ENCODE results near the gene APIP.

The APIP gene

DNA sequence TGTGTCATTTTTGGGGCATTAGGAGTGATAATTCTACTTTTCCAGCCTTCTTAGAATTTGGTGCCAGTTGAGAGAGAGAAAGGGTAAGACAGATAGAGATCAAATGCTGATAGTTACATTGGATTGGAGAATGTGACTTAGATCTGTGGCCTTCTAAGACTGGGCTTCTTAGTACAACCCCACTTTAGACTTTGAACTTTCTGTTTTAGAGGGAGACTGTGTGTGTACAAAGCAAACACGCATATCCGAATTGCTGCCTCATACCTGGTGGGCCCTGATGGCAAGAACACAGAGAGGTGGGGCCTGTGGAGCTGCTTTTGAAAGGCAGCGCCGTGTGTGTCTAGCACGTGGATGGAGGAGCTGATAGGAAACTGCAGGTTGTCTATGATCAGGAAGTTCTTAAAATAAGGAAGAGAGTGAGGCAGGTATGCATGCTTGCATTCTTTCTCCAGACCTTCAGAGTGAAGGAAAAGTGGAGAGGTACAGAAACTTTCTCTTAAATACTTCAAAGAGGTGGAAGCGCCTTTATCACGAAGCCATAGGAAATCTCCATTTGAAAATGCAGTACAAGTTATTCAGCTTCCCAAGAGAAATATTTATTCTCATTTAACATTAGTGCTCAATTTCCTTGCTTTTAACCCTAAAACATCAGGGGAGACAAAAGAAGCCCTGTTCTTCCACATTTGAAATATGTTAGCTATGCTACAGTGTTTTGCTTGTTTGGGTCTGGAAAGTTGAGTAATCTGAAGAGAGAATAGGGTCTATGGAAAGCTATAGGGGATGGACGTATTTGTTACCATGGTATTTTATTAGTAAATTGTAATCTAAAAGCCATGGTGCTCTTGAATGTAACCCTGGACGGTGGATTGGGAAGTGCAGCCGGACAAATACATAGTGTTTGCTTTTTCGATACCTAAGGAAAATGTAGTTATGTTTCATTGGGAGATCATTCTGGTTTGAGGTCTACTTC lies 13.9 kb upstream of the APIP start:
- Histone ChIP-seq H3K9me3 (ENCODE audit: low read depth, low read length) (no peaks in the 10 kb centered on the region), H3K9ac (ENCODE audit: insufficient read length) (no peak overlapping the region), H3K36me3 (ENCODE audit: insufficient read depth, low read length) (peaks cover 9% of the 10 kb centered on the region; the same call in 1 of the 2 replicates), H3K27ac (no peak overlapping the region), H3K4me3 (no peak overlapping the region)
- DNase-seq (ENCODE audit: low read depth, low spot score): no peak
- TF ChIP-seq EZH2 (IDR thresholded peaks at IDR 0.05) (no peak), POLR2AphosphoS5 (IDR thresholded peaks at IDR 0.05; ENCODE audit: borderline replicate concordance, low read depth, low read length) (no peak), FOXP2 (optimal IDR thresholded peaks at IDR 0.05; ENCODE audit: control extremely low read depth, extremely low read length, insufficient read depth) (no peak)

- Histone ChIP-seq H3K4me3 (no peak overlapping the region), H3K27ac (no peak overlapping the region), H3K9ac (ENCODE audit: insufficient read length) (no peak overlapping the region), H3K36me3 (ENCODE audit: insufficient read depth, low read length) (peaks cover 8% of the 10 kb centered on the region; the same call in 1 of the 2 replicates), H3K9me3 (ENCODE audit: low read depth, low read length) (no peaks in the 10 kb centered on the region)
- DNase-seq (ENCODE audit: low read depth, low spot score): no peak
- TF ChIP-seq FOXP2 (optimal IDR thresholded peaks at IDR 0.05; ENCODE audit: control extremely low read depth, extremely low read length, insufficient read depth): no peak
- TF ChIP-seq EZH2 (IDR thresholded peaks at IDR 0.05): no peak
- no peak for TF ChIP-seq POLR2AphosphoS5 (IDR thresholded peaks at IDR 0.05; ENCODE audit: borderline replicate concordance, low read depth, low read length)
Observed at GRCh38 chr11:34928960-34929680, 12.9 kb upstream of the APIP start.

GRCh38 chr11:34928268-34928959 lies 12.2 kb upstream of the APIP start:
- no peaks in the 10 kb centered on the region for H3K9me3 ChIP-seq (ENCODE audit: low read depth, low read length)
- no peak overlapping the region for H3K27ac ChIP-seq
- TF ChIP-seq EZH2 (IDR thresholded peaks at IDR 0.05) (no peak), POLR2AphosphoS5 (IDR thresholded peaks at IDR 0.05; ENCODE audit: borderline replicate concordance, low read depth, low read length) (no peak), FOXP2 (optimal IDR thresholded peaks at IDR 0.05; ENCODE audit: control extremely low read depth, extremely low read length, insufficient read depth) (no peak)
- H3K9ac ChIP-seq (ENCODE audit: insufficient read length): no peak overlapping the region
- H3K4me3 ChIP-seq: no peak overlapping the region
- DNase-seq (ENCODE audit: low read depth, low spot score): no peak
- peaks cover 6% of the 10 kb centered on the region; the same call in 1 of the 2 replicates for H3K36me3 ChIP-seq (ENCODE audit: insufficient read depth, low read length)

GRCh38 chr11:34926831-34927132 lies 10.6 kb upstream of the APIP start:
- H3K36me3 ChIP-seq (ENCODE audit: insufficient read depth, low read length): no peaks in the 10 kb centered on the region
- no peak for DNase-seq (ENCODE audit: low read depth, low spot score)
- H3K4me3 ChIP-seq: peak overlapping the region; percentile 55; the same call in 1 of the 2 replicates
- no peaks in the 10 kb centered on the region for H3K9me3 ChIP-seq (ENCODE audit: low read depth, low read length)
- H3K9ac ChIP-seq (ENCODE audit: insufficient read length): no peak overlapping the region
- H3K27ac ChIP-seq: peak overlapping the region; percentile 65
- TF ChIP-seq POLR2AphosphoS5 (IDR thresholded peaks at IDR 0.05; ENCODE audit: borderline replicate concordance, low read depth, low read length) (no peak), EZH2 (IDR thresholded peaks at IDR 0.05) (no peak), FOXP2 (optimal IDR thresholded peaks at IDR 0.05; ENCODE audit: control extremely low read depth, extremely low read length, insufficient read depth) (no peak)

DNA sequence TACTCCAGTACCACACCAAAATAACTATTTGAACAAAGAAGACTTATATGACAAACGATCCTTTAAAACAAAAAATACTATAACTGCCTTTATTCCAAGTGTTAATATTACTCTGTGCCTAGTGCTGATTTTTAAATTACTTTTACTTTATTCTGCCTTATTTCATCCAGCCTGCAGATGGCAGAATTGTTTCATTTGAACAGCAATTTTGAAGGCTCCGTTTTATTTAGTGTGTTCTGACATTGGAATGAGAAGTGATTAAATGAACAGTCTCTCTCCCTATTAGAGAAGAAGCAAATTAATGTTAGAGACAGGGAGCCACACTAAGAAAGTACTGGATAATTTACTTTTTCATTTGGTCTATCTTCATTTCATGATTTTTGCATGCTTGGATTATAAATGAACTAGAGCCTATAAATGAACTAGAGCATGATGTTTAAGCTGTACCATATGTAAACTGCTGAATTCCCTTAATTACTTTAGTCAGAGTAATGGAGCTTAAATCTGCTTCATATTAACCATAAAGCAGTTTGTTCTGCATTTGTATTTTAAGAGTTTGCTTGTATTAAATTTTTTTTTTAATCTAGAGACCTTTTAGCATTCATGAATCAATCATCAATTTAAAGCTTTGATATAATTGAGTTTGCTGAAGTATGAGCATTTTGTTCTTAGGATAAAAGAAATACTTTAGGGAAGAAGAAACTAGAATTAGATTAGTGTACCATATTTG lies 10.1 kb upstream of the APIP start:
- DNase-seq (ENCODE audit: low read depth, low spot score): peak; percentile 48
- H3K4me3 ChIP-seq: peak overlapping the region; percentile 55
- H3K27ac ChIP-seq: peak overlapping the region; percentile 65
- H3K36me3 ChIP-seq (ENCODE audit: insufficient read depth, low read length): no peaks in the 10 kb centered on the region
- TF ChIP-seq FOXP2 (optimal IDR thresholded peaks at IDR 0.05; ENCODE audit: control extremely low read depth, extremely low read length, insufficient read depth) (no peak), POLR2AphosphoS5 (IDR thresholded peaks at IDR 0.05; ENCODE audit: borderline replicate concordance, low read depth, low read length) (no peak), EZH2 (IDR thresholded peaks at IDR 0.05) (no peak)
- no peak overlapping the region for H3K9ac ChIP-seq (ENCODE audit: insufficient read length)
- no peaks in the 10 kb centered on the region for H3K9me3 ChIP-seq (ENCODE audit: low read depth, low read length)

GRCh38 chr11:34924714-34925113 lies 8.5 kb upstream of the APIP start:
- no peak for DNase-seq (ENCODE audit: low read depth, low spot score)
- Histone ChIP-seq H3K27ac (no peak overlapping the region), H3K9me3 (ENCODE audit: low read depth, low read length) (no peaks in the 10 kb centered on the region), H3K4me3 (no peak overlapping the region), H3K9ac (ENCODE audit: insufficient read length) (no peak overlapping the region), H3K36me3 (ENCODE audit: insufficient read depth, low read length) (no peaks in the 10 kb centered on the region)
- TF ChIP-seq EZH2 (IDR thresholded peaks at IDR 0.05) (no peak), FOXP2 (optimal IDR thresholded peaks at IDR 0.05; ENCODE audit: control extremely low read depth, extremely low read length, insufficient read depth) (no peak)

DNA sequence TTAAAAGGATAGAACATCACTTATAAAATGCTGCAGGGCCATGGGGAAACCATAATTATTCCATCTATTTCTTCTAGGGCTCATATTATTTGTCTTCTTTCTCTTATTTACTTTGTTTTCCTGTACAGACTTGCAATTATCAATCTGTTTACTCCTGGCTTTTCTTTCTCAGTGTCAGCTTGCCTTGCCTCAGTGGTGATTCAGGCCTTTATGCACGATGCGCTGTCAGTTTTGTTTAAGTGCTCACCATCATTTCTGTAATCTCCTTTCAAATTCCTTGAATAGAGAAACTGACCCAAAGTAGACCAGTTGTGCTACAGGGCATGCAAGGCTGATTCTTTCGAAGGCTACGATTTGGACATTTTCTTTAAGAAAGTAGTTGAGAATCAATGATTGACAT lies 5.0 kb upstream of the APIP start:
- H3K9me3 ChIP-seq (ENCODE audit: low read depth, low read length): no peaks in the 10 kb centered on the region
- TF ChIP-seq FOXP2 (optimal IDR thresholded peaks at IDR 0.05; ENCODE audit: control extremely low read depth, extremely low read length, insufficient read depth) (no peak), POLR2AphosphoS5 (IDR thresholded peaks at IDR 0.05; ENCODE audit: borderline replicate concordance, low read depth, low read length) (no peak), EZH2 (IDR thresholded peaks at IDR 0.05) (no peak)
- no peaks in the 10 kb centered on the region for H3K36me3 ChIP-seq (ENCODE audit: insufficient read depth, low read length)
- H3K9ac ChIP-seq (ENCODE audit: insufficient read length): no peak overlapping the region
- H3K27ac ChIP-seq: no peak overlapping the region
- H3K4me3 ChIP-seq: no peak overlapping the region
- DNase-seq (ENCODE audit: low read depth, low spot score): no peak
